Measurements from ENCODE around the gene EPC2. TPM values are rescaled to one million over a fixed set of nuclear protein-coding genes. Genes with fewer than 3 reads are reported as not detected.

EPC2 gene
- total and polyA plus RNA-seq, 2 of the 8 experiments (the other 6 are each of a cell fraction or from before 2014, with no cell fraction given): 16.1 to 25.7 TPM

GRCh38 chr2:148829618-148830017, 185.1 kb downstream of the EPC2 start (continued):
- no peak for TF ChIP-seq CHD7 (IDR thresholded peaks at IDR 0.05; ENCODE audit: insufficient replicate concordance, low read length)
- TF ChIP-seq POLR2AphosphoS5 (IDR thresholded peaks at IDR 0.05; ENCODE audit: low read depth, low read length): no peak
- no peak for TF ChIP-seq JUND (IDR thresholded peaks at IDR 0.05; ENCODE audit: low read length)
- TF ChIP-seq RAD21 (IDR thresholded peaks at IDR 0.05 in 1 of 2, conservative IDR thresholded peaks at IDR 0.05 in 1 of 2; ENCODE audit: low read depth in 2 of 2, low read length in 2 of 2): no peak
- TF ChIP-seq RXRA (IDR thresholded peaks at IDR 0.05; ENCODE audit: insufficient read depth, low read depth, low read length): no peak
- TF ChIP-seq TAF1 (IDR thresholded peaks at IDR 0.05; ENCODE audit: low read depth, low read length): no peak
- no peak for TF ChIP-seq POLR2A (IDR thresholded peaks at IDR 0.05; ENCODE audit: control extremely low read depth in 1 of 2, low read depth in 2 of 2, low read length in 2 of 2)
- no peak for TF ChIP-seq BACH1 (IDR thresholded peaks at IDR 0.05; ENCODE audit: low read length)
- no peak for TF ChIP-seq CTBP2 (IDR thresholded peaks at IDR 0.05; ENCODE audit: borderline replicate concordance, insufficient read depth, insufficient read length, low read length)
- TF ChIP-seq CHD2 (IDR thresholded peaks at IDR 0.05; ENCODE audit: low read length): no peak
- TF ChIP-seq SAP30 (IDR thresholded peaks at IDR 0.05; ENCODE audit: insufficient read depth, insufficient replicate concordance, low read length): no peak
- TF ChIP-seq GTF2F1 (IDR thresholded peaks at IDR 0.05; ENCODE audit: borderline replicate concordance, low read depth, low read length): no peak

Measured in H1 (cell line).